GF-D8 (cell line): ENCODE results near the gene PHC3.
"Not testable (repeated sequence)": the region's sequence is repeated elsewhere in the genome, so short reads cannot be mapped to it uniquely, and the experiment has no call there.

ENCODE experiments used
- DNase-seq: peaks from one replicate; lab custom pipeline; 2025; lab: John Stamatoyannopoulos, UW

Gene PHC3

DNA sequence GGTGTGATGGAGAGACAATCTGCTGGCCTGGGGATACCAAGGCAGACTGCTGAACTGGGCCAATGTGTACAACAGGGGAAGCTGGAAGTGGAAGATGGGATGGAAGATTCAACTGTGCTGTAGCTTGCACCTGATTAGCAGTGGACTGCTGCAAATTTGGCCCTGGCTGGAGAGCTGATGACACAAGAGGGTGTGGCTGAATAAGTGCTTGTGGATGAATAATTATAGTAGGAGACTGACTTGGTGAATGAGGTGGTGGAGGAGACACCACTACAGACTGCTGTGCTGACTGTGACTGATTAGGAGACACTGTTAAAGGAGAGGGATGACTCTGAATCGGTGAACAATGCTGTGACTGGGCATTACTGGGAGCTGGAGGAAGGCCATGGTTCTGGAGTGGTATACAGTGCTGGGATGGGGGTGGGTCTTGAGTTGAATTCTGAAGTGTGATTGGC is 52.5 kb downstream of the PHC3 start:
- peak; percentile 53 for DNase-seq

- peak; percentile 97 for DNase-seq
These were observed 53.1 kb downstream of the PHC3 start for GRCh38 chr3:170128259-170128976.

GRCh38 chr3:170117134-170117533 is 64.4 kb downstream of the PHC3 start:
- DNase-seq: no peak

- not testable (repeated sequence) for DNase-seq
These were observed 67.4 kb downstream of the PHC3 start for GRCh38 chr3:170114165-170114564.

DNA sequence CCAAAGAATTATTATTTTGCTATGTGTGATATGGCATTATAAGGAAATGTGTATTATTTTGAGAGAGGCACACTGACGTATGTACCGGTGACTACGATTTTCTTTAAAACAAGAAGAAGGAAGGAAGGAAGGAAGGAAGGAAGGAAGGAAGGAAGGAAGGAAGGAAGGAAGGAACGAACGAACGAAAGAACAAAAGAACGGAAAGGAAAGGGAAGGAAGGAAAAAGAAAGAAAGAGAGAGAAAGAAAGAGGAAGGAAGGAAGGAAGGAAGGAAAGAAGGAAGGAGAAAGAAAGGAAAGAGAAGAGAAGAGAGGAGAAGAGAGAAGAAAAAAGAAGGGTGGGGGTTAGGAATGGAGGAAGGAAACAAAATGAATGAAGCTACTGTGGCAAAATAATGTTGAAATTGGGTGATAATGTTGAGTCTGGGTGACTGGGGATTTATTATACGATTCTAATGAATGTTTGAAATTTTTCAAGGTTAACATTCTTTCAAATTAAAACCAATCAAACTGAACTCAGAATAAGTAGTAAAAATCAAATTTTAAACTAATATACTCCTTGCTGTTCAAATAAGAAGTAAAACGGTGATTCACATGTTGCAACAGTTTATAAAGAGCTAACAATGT is 70.3 kb downstream of the PHC3 start:
- no peak for DNase-seq

DNA sequence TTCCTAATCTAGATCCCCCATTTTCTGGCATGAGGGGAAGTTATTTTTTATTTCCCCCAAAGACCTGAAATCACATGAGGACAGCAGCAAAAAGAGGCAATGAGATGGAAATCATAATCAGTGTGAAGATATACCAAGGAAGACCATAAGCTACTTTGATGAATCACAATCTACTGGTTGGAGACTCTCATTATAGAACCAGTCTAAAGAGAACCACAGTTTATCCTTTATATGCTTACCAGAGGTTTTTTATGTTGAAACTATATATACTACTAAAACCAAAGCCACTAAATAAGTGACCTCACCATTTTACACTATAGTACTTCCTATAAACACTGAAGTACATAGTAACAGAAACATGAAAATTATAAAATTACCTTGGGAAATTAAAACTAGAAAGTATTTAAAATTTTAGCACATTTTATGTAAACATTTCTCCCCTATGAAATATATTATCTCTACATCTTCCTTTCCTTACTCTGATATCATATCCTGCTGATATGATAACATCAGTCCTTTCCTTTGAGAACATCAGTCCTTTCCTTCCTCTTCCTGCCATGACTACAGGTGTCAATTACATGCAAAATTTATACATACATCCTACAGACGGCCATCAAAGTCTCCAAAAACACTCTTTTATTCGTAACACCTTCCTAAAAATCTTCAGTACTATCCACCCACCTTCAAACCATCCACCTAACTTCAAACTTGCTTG is 71.8 kb downstream of the PHC3 start:
- DNase-seq: peak; percentile 46

- DNase-seq: no peak
These were observed 72.6 kb downstream of the PHC3 start for GRCh38 chr3:170108955-170109354.

DNA sequence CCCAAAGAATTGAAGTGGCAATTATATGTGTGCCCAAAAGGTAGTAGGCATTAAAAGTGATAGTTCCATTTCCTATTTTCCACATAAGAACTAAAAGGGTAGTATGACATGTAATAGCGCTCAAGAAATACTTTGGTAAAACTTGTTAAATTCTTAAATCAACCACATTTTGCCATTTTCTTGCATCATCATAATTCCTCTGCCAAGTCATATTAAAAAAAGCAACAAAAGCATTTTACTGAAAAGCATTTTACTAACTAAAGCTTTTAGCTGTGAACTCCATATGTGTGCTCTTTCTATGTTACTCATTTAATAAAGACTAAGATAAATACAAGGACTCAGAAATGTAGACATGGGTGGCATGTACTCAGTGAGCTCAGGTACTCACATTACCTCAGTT is 73.6 kb downstream of the PHC3 start:
- DNase-seq: no peak

DNA sequence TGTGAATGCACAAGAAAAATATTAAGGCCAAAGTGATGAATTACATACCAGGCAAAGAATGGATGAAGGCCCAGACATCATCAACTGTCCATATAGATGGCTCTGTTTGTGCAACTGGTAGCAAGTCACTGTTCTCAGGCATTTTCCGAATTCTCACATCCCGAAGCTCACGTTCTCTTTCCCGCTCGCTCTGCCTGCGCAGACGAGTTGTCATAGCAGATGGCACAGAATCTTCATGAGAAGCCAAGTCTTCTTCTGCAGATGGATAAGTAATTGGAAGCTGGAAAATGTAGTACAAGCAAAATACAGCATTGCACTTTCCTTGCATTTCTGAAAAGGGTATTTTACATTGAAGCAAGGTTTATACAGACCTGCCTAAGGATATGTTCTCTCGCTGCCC is 79.1 kb downstream of the PHC3 start:
- DNase-seq: no peak

DNA sequence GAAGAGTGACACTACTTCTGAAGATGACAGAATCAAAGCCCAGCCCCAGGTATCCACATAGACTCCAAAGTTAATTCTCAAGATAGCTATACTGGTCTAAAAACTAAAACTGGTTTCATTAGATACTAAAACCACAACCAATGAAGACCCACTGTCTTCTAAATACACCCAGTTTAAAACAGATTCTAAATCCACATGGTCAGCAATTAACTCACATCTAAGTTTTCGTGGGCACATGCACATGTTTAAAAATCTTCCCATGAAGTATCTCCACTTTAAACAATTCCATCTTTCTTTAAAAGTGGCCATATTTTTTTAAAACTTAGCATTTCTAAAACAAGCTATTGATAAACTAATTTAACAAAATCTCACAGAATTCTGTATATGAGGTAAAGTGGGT is 80.6 kb downstream of the PHC3 start:
- no peak for DNase-seq

GRCh38 chr3:170098753-170099152 is 82.8 kb downstream of the PHC3 start:
- DNase-seq: no peak

DNA sequence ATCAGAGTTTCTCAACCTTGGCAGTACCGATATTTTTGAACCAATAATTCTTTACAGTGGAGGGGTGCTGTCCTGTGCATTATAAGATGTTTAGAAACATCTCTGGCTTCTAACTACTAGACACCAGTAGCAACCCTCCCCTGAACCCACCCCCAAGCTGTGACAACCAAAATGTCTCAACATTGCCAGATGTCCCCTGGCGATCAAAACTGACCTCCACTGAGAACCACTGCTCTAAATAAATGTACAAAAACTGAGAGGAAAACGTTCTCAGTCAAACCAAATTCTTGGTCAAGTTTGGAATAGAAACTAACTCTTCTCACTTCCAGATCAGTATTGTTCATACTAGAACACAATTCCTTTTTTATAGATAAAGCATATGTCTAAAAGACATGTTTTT is 85.2 kb downstream of the PHC3 start:
- DNase-seq: no peak

DNA sequence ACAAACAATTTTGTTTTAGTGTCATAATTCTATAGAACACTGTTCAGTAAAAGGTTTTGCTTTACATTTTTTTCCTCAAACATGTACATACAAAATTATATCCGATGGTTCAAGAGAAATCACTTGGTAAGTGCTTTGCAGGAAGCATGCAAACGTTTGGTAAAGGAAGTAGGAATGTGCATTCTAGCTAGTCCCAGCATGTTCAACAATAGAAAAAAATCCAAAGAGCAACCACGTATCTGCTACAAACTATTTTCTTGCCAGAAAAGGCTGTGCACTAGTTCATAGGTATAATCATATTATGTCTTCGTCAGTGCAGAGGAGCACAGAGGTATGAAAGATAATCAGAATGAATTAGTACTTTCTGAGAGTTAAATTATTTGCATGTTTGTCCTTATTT is 85.8 kb downstream of the PHC3 start:
- DNase-seq: no peak

DNA sequence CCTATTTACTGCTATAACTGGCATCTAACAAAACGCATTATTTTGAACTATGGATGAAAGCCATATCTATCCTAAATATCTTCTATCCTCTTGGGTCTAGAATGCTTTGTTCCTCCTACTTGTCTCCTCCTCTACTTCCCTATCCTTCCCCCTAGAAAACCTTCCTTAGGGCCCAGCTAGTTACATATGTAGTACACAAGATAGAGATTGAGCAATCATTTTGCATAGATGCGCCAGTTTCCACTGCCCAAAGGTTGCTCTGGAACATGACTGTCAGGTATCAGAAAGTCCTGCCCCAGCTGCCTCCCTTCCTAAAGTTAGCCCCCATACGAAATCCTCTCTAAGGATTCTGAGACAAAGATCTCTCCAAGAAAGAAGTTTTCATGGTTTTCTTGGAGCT is 88.6 kb downstream of the PHC3 start:
- no peak for DNase-seq

DNA sequence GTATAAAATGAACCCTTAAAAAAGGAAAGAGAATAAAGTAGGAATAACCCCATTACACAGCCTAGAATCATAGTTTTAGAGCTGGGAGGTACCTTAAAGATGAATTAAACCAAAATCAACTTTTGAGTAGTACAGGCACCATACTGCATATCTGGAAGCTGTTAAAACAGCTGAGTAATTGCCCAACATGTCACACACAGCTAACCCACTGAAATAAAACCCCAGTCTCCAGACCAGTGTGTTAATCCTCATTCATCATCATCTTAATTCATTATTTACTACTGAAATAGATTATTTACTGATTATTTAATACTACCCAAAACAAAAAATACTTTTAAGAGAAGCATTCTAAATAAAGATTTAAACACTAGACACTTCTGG is 90.9 kb downstream of the PHC3 start:
- DNase-seq: no peak

- DNase-seq: no peak
These were observed 91.5 kb downstream of the PHC3 start for GRCh38 chr3:170089862-170090600.

DNA sequence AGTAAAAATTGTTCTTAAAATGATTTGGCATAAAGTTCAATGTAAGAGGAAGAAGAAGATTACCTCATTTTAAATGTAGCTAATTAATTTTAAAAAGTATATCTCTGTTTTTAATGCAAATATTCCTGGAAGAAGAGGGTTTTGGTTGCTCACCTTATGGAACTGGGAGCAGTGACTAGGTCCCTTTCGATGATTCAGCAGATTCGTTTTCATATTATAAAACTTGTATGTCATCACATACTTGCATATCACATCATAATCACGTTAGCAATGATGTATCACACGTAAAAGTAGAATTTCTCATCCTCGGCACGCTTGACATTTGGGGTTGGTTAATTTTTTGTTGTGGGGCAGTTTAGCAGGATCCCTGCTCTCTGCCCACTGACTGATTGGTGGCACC is 96.1 kb downstream of the PHC3 start:
- DNase-seq: no peak

DNA sequence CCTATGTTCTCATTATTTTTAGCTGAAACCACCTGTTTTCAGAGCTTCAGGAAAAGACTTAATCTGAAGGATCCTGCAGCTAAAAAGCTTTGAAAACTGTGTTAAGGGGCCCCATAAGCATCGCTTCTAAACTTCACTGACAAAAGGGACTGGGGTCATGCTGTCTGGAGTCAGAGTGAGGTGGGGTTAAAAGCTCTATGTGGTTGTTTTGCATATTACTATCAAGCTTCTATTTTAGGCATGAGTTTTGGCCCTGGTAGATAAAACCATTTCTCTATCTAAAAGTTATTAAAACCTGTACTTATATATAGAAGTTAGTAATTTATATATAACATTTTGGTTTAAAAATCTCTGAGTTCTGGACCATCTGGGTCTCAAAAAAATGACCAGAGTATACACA is 98.2 kb downstream of the PHC3 start:
- no peak for DNase-seq

GRCh38 chr3:170081079-170081741 is 100.3 kb downstream of the PHC3 start:
- DNase-seq: no peak

GRCh38 chr3:170080605-170081004 is 100.9 kb downstream of the PHC3 start:
- no peak for DNase-seq

DNA sequence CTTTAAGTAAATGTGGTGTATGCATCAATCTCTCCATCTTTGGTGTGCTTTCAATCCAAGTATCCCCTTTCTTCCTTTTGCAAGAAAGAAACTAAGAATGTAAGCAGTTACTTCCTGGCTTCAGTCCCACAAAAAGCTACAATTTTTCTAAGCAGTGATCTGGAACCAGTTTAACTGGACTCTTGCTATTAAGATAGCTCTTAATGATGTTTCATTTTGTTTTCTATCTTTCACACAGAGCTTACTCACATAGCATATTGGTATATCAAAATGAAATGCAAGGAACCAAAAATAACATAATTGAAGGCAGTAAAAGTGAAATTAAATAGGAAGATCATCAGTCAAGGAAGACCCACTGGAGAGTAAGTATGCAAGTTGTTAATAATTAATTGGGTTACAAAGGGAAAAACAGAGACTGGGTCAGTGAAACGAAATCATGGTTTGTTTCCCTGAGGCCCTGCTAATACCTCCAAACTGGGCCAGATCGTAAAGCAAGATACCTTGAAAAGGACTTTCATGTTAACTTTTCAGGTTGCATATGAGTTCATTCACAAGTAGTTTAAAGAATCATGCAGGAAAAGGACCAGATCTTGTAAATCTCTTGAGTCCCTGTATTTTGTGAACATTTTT is 101.9 kb downstream of the PHC3 start:
- DNase-seq: no peak
